Mesodermal cell (in vitro differentiated cells): ENCODE measurements around the gene MVP.

Experiments
- H3K27ac ChIP-seq: 2 replicates; pipeline ENCODE4 v1.7.0; 2013; ENCODE audit warnings: mild to moderate bottlenecking, low read depth, low read length, moderate library complexity; ENCODE audit not compliant: severe bottlenecking
- H3K36me3 ChIP-seq: 2 replicates; pipeline ENCODE4 v1.7.1; 2013; ENCODE audit warnings: mild to moderate bottlenecking, low read length, moderate library complexity; ENCODE audit not compliant: control insufficient read depth, insufficient read depth
- H3K4me1 ChIP-seq: one replicate; pipeline ENCODE4 v1.7.1; 2013; ENCODE audit warnings: mild to moderate bottlenecking, low read length; ENCODE audit not compliant: insufficient read depth, control insufficient read depth, poor library complexity, severe bottlenecking
- H3K4me3 ChIP-seq: 2 replicates; pipeline ENCODE4 v1.7.0; 2013; ENCODE audit warnings: low read length, control low read depth, mild to moderate bottlenecking; ENCODE audit not compliant: insufficient read depth, poor library complexity, severe bottlenecking; ENCODE audit errors: extremely low read depth
- H3K9me3 ChIP-seq: 2 replicates; pipeline ENCODE4 v1.7.1; 2013; ENCODE audit warnings: mild to moderate bottlenecking, low read length, moderate library complexity; ENCODE audit not compliant: control insufficient read depth
- WGBS, 2 experiments: methylation state at CpG; one replicate each; pipeline ENCODE4 v1.1.5; 2013; ENCODE audit warnings: missing lambda C conversion rate in 2 of 2; ENCODE audit not compliant: insufficient coverage in 2 of 2; 5-methylcytosine and 5-hydroxymethylcytosine counted together

MVP gene

DNA sequence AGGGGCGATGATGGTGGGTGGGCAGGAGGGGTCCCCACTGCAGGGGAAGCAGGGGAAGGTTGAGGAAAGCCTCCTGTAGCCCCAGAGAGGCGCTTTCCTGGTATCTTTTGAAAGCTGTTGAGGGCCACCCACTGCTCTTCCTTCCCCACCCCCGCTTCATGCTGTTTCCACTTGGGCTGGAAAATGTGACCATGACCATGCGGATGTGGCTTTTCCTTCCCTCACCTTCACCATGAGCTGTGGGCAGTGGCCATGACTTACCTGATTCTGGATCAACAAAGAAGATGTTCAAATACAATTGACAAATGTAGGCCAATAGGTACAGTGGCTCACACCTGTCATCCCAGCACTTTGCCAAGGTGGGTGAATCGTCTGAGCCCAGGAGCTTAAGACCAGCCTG is 13.8 kb downstream of the MVP start:
- H3K27ac ChIP-seq = no peak overlapping the region
- peaks cover 10% of the 10 kb centered on the region for H3K4me1 ChIP-seq
- 92 to 96% methylated on average over 4 to 5 of the region's 5 CpGs for WGBS, 2 experiments
- no peak overlapping the region for H3K4me3 ChIP-seq
- H3K9me3 ChIP-seq = no peaks in the 10 kb centered on the region
- H3K36me3 ChIP-seq = no peaks in the 10 kb centered on the region

DNA sequence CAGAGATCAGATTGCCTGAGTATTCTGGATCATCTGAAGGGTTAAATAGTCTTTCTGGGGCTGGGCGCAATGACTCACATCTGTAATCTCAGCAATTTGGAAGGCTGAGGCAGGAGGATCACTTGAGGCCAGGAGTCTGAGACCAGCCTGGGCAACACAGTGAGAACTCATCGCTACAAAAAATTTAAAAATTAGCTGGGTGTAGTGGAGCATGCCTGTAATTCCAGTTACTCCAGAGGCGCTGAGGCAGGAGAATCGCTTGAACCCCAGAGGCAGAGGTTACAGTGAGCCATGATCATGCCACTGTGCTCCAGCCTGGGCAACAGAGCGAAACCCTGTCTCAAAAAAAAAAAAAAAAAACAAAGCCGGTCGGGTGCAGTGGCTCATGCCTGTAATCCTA is 15.7 kb downstream of the MVP start:
- Histone ChIP-seq H3K27ac (no peak overlapping the region), H3K36me3 (no peaks in the 10 kb centered on the region), H3K9me3 (no peaks in the 10 kb centered on the region), H3K4me1 (peaks cover 10% of the 10 kb centered on the region), H3K4me3 (no peak overlapping the region)
- WGBS, 2 experiments = 83 to 92% methylated on average over 5 to 6 of the region's 7 CpGs

DNA sequence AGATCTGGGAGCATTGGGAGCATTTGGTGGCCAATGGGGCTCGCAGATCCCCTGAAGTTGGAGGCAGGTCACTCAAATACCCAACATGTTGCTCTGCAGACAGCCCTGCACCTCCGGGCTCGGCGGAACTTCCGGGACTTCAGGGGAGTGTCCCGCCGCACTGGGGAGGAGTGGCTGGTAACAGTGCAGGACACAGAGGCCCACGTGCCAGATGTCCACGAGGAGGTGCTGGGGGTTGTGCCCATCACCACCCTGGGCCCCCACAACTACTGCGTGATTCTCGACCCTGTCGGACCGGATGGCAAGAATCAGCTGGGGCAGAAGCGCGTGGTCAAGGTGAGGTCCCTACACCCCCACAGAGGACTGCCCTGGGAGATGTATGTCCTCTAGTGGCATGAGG is 16.4 kb downstream of the MVP start:
- 84 to 90% methylated on average over 12 to 15 of the region's 15 CpGs for WGBS, 2 experiments
- H3K27ac ChIP-seq = no peak overlapping the region
- H3K4me3 ChIP-seq = no peak overlapping the region
- no peaks in the 10 kb centered on the region for H3K9me3 ChIP-seq
- H3K4me1 ChIP-seq = peaks cover 10% of the 10 kb centered on the region
- no peaks in the 10 kb centered on the region for H3K36me3 ChIP-seq

DNA sequence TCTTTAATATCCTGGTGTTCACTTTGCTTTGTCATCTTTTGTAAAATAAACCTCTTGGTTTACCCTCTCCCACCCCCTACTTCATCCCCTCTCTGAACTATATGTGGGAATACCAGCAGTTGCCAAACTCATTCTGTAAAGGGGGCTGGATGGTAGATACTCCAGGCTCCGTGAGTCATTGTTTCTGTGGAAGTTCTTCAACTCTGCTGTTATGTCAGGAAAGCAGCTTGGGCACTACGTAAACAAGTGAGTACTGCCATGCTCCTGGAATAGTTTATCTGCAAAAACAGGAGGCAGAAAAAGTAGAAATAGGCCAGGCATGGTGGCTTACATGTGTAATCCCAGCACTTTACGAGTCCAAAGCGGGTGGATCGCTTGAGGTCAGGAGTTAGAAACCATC is 17.6 kb downstream of the MVP start:
- WGBS, 2 experiments = 85 to 94% methylated on average over 5 of the region's 5 CpGs
- peaks cover 10% of the 10 kb centered on the region for H3K4me1 ChIP-seq

DNA sequence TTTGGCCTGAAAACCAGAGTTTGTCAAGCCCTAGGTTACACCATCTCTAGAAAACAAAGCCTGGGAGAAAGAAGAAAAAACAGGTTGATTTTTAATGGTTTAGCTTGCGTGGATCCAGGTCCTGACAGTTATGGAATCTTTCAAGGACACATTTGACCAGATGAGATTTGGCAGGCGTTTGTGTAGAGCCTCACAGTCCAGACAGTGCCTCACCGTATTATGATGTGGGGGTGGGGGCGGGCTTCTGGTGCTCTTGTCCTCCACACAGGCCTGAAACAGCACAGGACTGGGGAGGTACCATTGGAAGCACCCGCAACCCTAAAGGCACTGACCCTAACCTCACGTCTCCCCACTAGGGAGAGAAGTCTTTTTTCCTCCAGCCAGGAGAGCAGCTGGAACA is 19.6 kb downstream of the MVP start:
- 100% methylated on average over 4 of the region's 6 CpGs; no CpG with 5 or more reads in 1 of the 2 experiments for WGBS, 2 experiments
- Histone ChIP-seq H3K4me3 (no peak overlapping the region), H3K27ac (no peak overlapping the region), H3K4me1 (peaks cover 10% of the 10 kb centered on the region), H3K36me3 (no peaks in the 10 kb centered on the region), H3K9me3 (no peaks in the 10 kb centered on the region)

More for the DNA sequence above, 17.6 kb downstream of the MVP start:
- no peak overlapping the region for H3K4me3 ChIP-seq
- H3K27ac ChIP-seq = peak overlapping the region; percentile 29
- no peaks in the 10 kb centered on the region for H3K36me3 ChIP-seq
- no peaks in the 10 kb centered on the region for H3K9me3 ChIP-seq

DNA sequence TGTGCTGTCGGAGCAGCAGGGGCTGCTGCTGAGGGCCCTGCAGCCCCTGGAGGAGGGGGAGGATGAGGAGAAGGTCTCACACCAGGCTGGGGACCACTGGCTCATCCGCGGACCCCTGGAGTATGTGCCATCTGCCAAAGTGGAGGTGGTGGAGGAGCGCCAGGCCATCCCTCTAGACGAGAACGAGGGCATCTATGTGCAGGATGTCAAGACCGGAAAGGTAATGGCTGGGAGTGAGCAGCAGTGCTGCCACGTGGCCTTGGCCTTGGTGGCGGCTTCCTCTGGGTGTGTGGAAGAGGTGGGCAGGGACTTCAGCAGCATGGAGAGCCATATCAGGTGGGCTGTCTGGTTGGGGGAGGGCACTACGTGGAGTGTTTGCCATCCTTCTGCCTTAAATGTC is 20.0 kb downstream of the MVP start:
- peaks cover 10% of the 10 kb centered on the region for H3K4me1 ChIP-seq
- no peaks in the 10 kb centered on the region for H3K36me3 ChIP-seq
- 92 to 98% methylated on average over 8 to 9 of the region's 10 CpGs for WGBS, 2 experiments
- no peak overlapping the region for H3K4me3 ChIP-seq
- H3K27ac ChIP-seq = no peak overlapping the region
- no peaks in the 10 kb centered on the region for H3K9me3 ChIP-seq

DNA sequence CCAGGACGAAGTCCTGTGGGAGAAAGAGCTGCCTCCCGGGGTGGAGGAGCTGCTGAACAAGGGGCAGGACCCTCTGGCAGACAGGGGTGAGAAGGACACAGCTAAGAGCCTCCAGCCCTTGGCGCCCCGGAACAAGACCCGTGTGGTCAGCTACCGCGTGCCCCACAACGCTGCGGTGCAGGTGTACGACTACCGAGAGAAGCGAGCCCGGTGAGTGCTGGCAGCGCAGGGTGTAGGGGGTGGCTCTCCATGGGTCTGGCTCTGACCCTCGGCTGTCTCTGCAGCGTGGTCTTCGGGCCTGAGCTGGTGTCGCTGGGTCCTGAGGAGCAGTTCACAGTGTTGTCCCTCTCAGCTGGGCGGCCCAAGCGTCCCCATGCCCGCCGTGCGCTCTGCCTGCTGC is 21.4 kb downstream of the MVP start:
- no peak overlapping the region for H3K4me3 ChIP-seq
- WGBS, 2 experiments = 87 to 96% methylated on average over 22 to 23 of the region's 23 CpGs

DNA sequence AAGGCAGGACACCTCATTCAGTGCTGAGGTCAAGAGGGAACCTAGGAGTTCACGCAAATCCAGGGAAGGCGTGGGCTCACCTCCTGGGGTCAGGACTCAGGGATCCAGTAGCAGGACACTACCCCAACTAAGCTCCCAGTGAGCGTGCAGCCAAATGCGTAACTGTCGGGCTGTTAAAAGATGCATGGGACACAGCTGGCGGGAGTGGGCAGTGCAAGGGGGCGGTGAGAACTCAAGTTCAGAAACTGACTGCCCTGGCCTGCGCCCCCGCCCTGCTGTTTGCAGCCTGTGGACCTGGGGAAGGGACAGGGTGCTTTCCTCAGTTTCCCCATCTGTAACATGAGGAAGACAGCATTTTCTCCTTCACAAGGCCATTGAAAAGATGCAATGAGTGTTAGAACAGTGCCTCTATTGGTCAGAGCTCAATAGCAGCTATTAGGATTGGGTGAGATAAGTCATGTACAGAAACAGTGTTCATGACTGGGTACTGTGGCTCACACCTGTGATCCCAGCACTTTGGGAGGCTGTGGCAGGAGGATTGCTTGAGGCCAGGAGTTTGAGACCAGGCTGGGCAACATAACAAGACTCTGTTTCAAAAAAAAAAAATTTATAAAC is 22.6 kb downstream of the MVP start:
- Histone ChIP-seq H3K27ac (no peak overlapping the region), H3K9me3 (no peaks in the 10 kb centered on the region), H3K4me3 (no peak overlapping the region), H3K4me1 (peaks cover 6% of the 10 kb centered on the region), H3K36me3 (no peaks in the 10 kb centered on the region)
- WGBS, 2 experiments = 94 to 96% methylated on average over 9 of the region's 9 CpGs

More for the DNA sequence above, 21.4 kb downstream of the MVP start:
- no peaks in the 10 kb centered on the region for H3K36me3 ChIP-seq
- no peak overlapping the region for H3K27ac ChIP-seq
- no peaks in the 10 kb centered on the region for H3K9me3 ChIP-seq
- H3K4me1 ChIP-seq = peaks cover 10% of the 10 kb centered on the region

DNA sequence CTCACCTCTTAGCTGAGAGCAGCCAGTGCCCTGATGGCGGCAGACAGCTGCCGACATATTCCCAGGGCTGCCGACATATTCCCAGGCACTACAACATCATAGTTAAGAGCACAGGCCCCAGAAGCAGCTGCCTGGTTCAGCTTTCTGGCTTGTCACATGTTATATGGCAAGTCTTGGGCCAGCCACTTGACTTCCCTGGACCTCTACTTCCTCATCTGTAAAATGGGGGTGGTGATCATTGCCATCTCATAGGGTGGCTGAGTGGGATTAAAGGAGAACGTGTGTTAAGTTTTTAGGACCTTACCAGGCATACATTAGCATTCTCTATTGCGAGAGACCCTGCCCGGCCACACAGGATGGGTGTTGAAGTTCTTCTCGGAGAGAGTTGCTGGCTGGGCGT is 23.7 kb downstream of the MVP start:
- Histone ChIP-seq H3K4me3 (no peak overlapping the region), H3K27ac (no peak overlapping the region), H3K36me3 (no peaks in the 10 kb centered on the region), H3K9me3 (no peaks in the 10 kb centered on the region), H3K4me1 (no peaks in the 10 kb centered on the region)
- WGBS, 2 experiments = 90 to 98% methylated on average over 6 of the region's 8 CpGs

DNA sequence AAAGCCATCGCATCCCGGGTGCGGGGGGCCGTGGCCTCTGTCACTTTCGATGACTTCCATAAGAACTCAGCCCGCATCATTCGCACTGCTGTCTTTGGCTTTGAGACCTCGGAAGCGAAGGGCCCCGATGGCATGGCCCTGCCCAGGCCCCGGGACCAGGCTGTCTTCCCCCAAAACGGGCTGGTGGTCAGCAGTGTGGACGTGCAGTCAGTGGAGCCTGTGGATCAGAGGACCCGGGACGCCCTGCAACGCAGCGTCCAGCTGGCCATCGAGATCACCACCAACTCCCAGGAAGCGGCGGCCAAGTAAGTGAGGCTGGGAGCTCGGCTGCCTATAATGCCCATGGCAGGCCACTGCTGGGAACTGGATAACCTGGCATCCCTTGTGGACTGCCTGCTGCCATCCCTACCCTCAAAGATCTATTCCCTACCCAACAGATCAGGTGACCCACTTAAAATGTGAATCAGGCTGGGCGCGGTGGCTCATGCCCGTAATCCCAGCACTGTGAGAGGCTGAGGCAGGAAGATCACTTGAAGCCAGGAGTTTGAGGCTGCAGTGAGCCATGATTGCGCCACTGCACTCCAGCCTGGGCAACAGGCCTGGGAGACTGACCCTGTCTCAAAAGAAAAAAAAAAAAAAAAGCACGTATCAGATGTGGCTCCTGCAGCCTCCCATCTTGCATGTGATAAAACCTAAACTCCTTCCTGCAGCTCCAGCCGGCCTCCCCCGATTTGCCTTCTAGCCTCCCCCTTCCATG is 24.5 kb downstream of the MVP start:
- 94 to 95% methylated on average over 26 to 27 of the region's 28 CpGs for WGBS, 2 experiments
- H3K36me3 ChIP-seq = no peaks in the 10 kb centered on the region
- no peak overlapping the region for H3K4me3 ChIP-seq
- peaks cover 6% of the 10 kb centered on the region for H3K4me1 ChIP-seq
- no peaks in the 10 kb centered on the region for H3K9me3 ChIP-seq
- H3K27ac ChIP-seq = no peak overlapping the region

DNA sequence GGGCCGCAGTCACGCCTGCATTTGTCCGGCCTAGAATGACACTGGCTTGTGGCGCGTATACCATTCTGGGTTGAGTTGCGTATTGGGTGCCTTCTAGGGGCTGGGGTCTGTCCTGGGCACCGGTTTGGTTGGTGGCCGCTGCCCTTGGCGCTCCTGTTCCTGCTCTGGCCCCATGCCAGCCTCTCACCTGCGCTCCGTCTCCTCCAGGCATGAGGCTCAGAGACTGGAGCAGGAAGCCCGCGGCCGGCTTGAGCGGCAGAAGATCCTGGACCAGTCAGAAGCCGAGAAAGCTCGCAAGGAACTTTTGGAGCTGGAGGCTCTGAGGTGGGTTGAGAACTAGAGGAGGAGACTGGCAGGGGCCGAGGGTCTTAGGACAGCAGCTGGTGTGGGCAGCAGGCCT is 25.4 kb downstream of the MVP start:
- Histone ChIP-seq H3K36me3 (no peaks in the 10 kb centered on the region), H3K4me1 (peaks cover 8% of the 10 kb centered on the region)
- 93 to 96% methylated on average over 12 to 18 of the region's 18 CpGs for WGBS, 2 experiments

More for the DNA sequence above, 25.4 kb downstream of the MVP start:
- Histone ChIP-seq H3K4me3 (no peak overlapping the region), H3K9me3 (no peaks in the 10 kb centered on the region), H3K27ac (no peak overlapping the region)
